Midbrain (tissue), 1 donor: Measurements from ENCODE around the gene TRUB2.
A peak's percentile ranks its signal among the peaks of the same experiment; 100 is the strongest.
"Not testable (repeated sequence)": the region's sequence is repeated elsewhere in the genome, so short reads cannot be mapped to it uniquely, and the experiment has no call there.

ENCODE experiments used
- DNase-seq: peaks from one replicate; lab custom pipeline; 2025; lab: John Stamatoyannopoulos, UW

Gene TRUB2

GRCh38 chr9:128298535-128299482, 23.4 kb downstream of the TRUB2 start:
- no peak for DNase-seq

DNA sequence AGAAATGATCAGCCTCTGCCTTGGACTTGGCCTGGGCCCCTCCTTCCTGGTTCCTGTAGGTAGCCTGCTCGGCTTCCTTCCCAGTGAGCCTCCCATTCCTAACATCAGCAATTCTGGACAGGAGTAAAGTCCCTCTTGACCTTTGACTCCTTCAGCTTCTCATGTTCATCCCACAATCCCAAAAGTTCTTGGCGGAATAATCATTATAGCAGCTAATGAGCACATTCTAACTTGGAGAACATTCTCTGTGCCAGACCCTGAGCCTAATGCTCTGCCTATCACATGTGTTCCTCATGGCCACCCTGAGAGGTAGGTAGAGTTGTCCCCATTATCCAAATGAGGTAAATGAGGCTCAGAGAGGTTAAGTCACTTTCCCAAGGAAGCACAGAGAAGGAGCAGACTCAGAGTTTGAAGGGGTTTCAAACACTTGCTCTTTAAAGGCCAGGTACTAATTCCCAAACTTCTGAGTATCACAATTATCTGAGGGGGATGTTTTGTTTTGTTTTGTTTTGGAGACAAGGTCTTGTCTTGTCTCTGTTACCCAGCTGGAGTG, 24.9 kb downstream of the TRUB2 start:
- DNase-seq, result no peak

GRCh38 chr9:128296340-128297220, 25.7 kb downstream of the TRUB2 start:
- DNase-seq, result no peak

GRCh38 chr9:128294142-128294541, 28.1 kb downstream of the TRUB2 start:
- DNase-seq, result no peak

DNA sequence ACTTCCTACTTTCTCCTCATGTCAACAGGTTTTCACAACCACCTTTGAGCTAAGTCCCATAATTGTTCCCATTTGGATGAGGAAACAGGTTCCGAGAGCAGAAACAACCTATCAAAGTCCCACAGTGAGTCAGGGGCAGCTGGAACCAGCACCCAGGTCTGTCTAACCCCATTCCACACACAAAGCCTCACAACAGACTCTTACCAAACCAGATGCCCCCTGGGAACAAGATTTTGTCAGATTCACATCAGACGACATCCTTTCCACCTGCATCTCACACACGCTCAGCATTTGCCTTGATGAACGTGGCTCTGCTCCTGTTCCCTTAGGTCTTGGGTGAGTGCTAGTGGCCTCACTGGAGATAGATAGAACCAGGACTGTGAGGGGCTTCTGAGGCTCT, 29.2 kb downstream of the TRUB2 start:
- DNase-seq, result no peak

- DNase-seq, result no peak
These were observed 30.2 kb downstream of the TRUB2 start for GRCh38 chr9:128292009-128292408.

DNA sequence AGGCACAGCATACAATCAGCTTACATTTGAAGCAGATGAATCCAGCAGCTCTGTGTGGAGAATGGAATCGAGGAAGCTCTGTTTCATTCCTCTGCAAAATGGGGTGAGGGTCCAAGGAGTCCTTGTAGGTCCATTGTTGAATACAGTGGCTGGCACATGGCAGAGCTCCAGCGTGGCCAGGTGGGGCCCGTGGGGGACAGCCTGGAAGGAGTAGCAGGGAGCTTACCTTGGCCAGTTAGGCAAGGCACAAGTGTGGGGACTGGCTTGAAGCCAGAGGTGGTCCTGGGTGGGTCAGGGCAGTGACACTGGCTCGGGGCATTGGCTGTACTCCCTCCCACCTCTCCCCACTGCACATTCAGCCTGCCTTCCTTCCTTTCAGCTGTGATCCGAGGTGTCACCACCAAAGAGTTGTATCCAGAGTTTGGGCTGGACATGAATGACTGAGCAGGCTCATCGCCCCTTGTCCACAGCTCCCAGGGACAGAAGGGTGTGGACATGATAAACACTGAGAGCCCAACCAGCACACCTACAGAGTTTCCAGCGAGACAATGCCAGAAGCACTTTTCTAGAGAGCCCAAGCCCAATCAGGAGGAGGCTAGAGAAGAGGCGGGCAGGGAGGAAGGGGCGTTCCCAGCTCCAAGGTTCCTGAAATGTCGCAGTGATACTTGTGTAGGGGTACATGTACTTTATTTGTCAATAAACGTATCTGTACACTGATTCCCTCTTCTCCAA, 33.8 kb downstream of the TRUB2 start:
- DNase-seq, result no peak

- peak; percentile 85 for DNase-seq
These were observed 35.8 kb downstream of the TRUB2 start for GRCh38 chr9:128286440-128286839.

- no peak for DNase-seq
These were observed 37.0 kb downstream of the TRUB2 start for GRCh38 chr9:128285033-128285784.

DNA sequence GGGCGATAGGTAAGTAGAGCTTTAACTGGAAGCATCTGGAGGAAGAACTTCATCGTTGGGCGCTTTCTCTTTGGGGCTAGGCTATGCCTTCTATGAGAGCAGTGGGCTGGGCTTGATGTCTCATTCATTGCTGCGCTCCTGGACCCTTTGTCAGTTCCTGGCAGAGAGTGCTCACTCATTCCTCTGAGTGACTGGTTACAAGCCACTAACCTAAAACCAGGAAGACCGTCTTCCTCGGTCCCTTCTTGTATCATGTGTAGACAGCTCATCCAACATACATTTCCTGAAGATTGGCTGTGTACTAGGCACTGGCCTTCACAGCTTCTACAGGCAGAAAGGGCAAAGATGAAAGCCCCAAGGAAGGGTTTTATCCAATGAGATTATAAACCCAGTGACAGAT, 39.7 kb downstream of the TRUB2 start:
- DNase-seq, result no peak

DNA sequence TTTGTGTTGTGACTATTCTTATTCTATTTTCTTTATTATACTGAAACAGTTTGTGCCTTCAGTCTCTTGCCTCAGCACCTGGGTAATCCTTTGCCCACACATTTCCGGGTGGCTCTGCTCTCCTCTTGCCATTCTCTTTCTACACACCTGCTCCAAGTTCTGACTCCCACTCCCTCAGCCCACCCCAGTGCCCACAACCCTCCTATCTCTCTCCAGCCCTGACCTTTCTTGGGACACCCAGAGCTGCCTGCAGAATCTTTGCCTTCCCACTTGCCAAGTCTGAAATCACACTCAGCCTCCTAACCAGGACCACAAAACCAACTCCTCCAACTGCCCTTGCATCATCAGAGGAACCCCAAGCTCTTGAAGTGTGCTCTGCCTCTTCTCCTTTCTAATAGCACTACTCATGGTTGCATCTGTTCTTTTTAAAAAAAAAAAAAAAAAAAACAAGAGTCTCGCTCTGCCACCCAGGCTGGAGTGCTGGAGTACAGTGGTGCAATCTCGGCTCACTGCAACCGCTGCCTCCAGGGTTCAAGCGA, 42.1 kb downstream of the TRUB2 start:
- no peak for DNase-seq

DNA sequence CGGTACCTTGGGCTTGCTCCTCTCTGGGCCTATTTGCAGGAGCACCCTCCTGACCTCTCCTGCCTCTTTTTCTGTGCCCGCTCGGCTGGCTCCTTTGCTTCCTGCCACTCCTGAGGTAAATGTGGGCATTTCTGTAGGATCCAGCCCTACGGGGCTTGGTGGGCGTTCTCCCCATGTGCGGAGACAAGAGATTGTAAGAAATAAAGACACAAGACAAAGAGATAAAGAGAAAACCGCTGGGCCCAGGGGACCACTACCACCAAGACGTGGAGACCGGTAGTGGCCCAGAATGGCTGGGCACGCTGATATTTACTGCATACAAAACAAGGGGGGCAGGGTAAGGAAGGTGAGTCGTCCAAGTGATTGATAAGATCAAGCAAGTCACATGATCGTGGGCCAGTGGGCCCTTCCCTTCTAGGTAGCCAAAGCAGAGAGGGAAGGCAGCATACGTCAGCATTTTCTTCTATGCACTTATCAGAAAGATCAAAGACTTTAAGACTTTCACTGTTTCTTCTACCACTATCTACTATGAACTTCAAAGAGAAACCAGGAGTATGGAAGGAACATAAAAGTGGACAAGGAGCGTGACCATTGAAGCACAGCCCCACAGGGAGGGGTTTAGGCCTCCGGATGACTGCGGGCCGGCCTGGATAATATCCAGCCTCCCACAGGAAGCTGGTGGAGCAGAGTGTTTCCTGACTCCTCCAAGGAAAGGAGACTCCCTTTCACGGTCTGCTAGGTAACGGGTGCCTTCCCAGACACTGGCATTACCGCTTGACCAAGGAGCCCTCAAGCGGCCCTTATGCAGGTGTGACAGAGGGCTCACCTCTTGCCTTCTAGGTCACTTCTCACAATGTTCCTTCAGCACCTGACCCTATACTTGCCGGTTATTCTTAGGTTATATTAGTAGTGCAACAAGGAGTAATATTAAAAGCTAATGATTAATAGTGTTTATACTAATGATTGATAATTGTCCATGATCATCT, 42.9 kb downstream of the TRUB2 start:
- not testable (repeated sequence) for DNase-seq

GRCh38 chr9:128276574-128277270, 45.5 kb downstream of the TRUB2 start:
- DNase-seq, result no peak

- peak; percentile 99 for DNase-seq
These were observed 46.2 kb downstream of the TRUB2 start, which contains the start of gene SWI5 for GRCh38 chr9:128276008-128276573. Gene SWI5 (plus strand): TSS chr9:128276276.

DNA sequence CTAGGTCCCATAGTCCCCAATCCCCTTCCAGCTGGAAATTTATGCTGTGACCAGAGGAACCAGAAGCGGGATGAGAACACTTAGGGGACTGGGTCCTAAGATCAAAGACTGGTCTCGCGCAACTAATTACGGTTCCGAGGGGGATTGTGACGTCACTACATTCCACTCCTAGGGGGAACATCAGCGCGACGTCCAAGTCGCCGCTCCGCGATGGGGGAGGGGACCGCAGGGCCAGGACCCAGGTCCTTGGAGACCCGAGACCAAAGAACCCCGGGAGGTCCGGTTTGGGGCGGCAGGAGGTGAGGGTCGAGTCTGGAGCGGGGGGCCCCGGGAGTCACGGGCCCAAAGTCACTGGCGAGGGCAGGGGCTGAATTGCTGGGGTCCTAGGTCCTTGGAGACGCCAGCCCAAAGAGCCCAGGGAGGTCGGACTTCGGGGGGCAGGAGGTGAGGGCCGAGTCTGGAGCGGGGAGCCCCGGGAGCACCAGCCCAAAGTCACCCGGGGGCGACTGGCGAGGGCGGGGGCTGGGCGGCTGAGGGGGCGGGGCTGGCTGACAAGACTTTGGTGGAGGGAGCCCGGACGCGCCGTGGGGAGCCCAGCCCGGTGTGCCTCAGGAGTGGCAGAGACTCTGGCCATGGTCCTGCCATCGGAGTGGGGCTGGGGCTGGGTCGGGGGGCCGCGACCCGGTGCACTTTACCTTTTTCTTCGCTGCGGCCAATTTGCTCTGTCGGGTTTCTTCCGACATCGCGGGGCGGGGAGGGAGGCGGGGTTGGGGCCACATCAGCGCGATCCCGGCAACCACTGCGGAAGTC, 46.8 kb downstream of the TRUB2 start, which contains the start of gene GOLGA2:
Gene GOLGA2, minus strand, starts transcription at position 810 of the 810 bp plus-strand sequence. Its CDS starts 31 bp downstream, at position 779.
- DNase-seq, result no peak

- no peak for DNase-seq
These were observed 48.0 kb downstream of the TRUB2 start for GRCh38 chr9:128274245-128274644.

DNA sequence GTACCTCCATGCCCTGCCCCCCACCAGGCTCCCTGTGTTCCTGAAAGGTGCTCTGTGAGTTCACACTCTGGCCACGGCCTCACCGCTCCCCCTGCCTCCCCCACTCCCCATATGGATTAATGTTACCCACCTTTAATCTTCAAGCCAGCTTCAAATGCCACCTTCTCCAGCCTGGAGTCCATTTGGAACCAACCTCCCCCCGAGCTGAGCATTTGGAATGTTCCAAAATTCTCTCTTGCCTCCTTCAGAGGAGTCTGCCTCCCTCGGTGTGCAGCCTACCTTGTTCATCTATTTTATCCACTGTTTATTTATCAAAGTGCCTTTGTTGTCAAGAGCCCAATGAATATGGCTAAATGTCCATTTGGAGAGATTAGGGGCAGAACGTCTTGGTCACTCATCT, 50.7 kb downstream of the TRUB2 start:
- no peak for DNase-seq
